Endothelial cell of umbilical vein (primary cell): Measurements from ENCODE around the gene C1QB. TPM values are rescaled to one million over a fixed set of nuclear protein-coding genes. Genes with fewer than 3 reads are reported as not detected.

Source experiments
- BruUV-seq: library from RNA; stranded (reverse); fragments of 400-500 nt; replicated peaks from 2 replicates; lab custom pipeline; 2021; lab: Mats Ljungman, UMichigan
- CTCF ChIA-PET: fragments of 300-600, 350-600 bp; sonication (Branson Sonifier 250); formaldehyde crosslinking; loops from one replicate; lab custom pipeline; 2021; ENCODE audit warnings: antibody characterized with exemption, inconsistent platforms; lab: Charles Lee
- POLR2A ChIA-PET: fragments of 300-600, 350-600 bp; sonication (Branson Sonifier 250); formaldehyde crosslinking; loops from one replicate; lab custom pipeline; 2021; ENCODE audit warnings: antibody characterized with exemption, inconsistent platforms; lab: Charles Lee
- DNase-seq: peaks from one replicate; pipeline ENCODE4 v3.0.0-alpha.2; 2011; ENCODE audit warnings: low read depth, low spot score
- FAIRE-seq: peaks from 2 replicates; lab custom pipeline; 2011; peaks lifted over from hg19 to GRCh38; lab: Jason Lieb, UNC
- H2AFZ ChIP-seq: 2 replicates; pipeline ENCODE4 v1.6.0; 2012; ENCODE audit warnings: low read depth, low read length, control low read depth, inconsistent platforms
- H3K27ac ChIP-seq: 2 replicates; pipeline ENCODE4 v1.5.1; 2011; ENCODE audit warnings: low read depth, mild to moderate bottlenecking, control low read depth, low read length, moderate library complexity; ENCODE audit not compliant: insufficient read depth
- H3K27me3 ChIP-seq, 2 experiments: 2 replicates each; pipeline versions ENCODE4 v1.6.0 to v1.6.1; 2011; ENCODE audit warnings: low read length in 2 of 2, mixed read lengths in 1 of 2; ENCODE audit not compliant: control insufficient read depth in 2 of 2, insufficient read depth in 2 of 2
- H3K36me3 ChIP-seq, 2 experiments: 2 replicates in 1 of 2; 3 replicates in 1 of 2; pipeline ENCODE4 v1.5.1; 2011; ENCODE audit warnings: low read length in 2 of 2, mild to moderate bottlenecking in 1 of 2, moderate library complexity in 1 of 2; ENCODE audit not compliant: control insufficient read depth in 2 of 2, insufficient read depth in 2 of 2; ENCODE audit errors: extremely low read depth in 1 of 2
- H3K4me1 ChIP-seq: 3 replicates; pipeline ENCODE4 v1.5.1; 2011; ENCODE audit warnings: mild to moderate bottlenecking, low read length; ENCODE audit not compliant: control insufficient read depth, insufficient read depth; ENCODE audit errors: extremely low read depth
- H3K4me2 ChIP-seq: 2 replicates; pipeline ENCODE4 v1.6.1; 2011; ENCODE audit warnings: low read length, control low read depth, mixed read lengths; ENCODE audit not compliant: insufficient read depth
- H3K4me3 ChIP-seq, 3 experiments: fragments of 200-600 bp in 1 of 3; sonication (generic), shearing (Covaris generic) in 1 of 3; replicated peaks in 1 of 3; 2 replicates each; pipeline ENCODE4 v1.5.1; 2011 to 2016; ENCODE audit warnings: control low read depth in 3 of 3, low read length in 3 of 3, mild to moderate bottlenecking in 2 of 3, inconsistent platforms in 1 of 3, low read depth in 1 of 3, moderate library complexity in 1 of 3; ENCODE audit not compliant: insufficient read depth in 1 of 3
- H3K79me2 ChIP-seq: 2 replicates; pipeline ENCODE4 v1.6.0; 2012; ENCODE audit warnings: low read length, inconsistent platforms; ENCODE audit not compliant: control insufficient read depth, insufficient read depth
- H3K9ac ChIP-seq: replicated peaks from 2 replicates; pipeline ENCODE3; 2011; ENCODE audit warnings: low read length, control low read depth; ENCODE audit not compliant: insufficient read depth; ENCODE audit errors: extremely low read depth
- H3K9me1 ChIP-seq: replicated peaks from 3 replicates; pipeline ENCODE4 v1.6.0; 2011; ENCODE audit warnings: mild to moderate bottlenecking, low read length; ENCODE audit not compliant: control insufficient read depth, insufficient read depth; ENCODE audit errors: extremely low read depth
- H3K9me3 ChIP-seq: replicated peaks from 2 replicates; pipeline ENCODE4 v1.5.1; 2012; ENCODE audit warnings: low read length, inconsistent platforms; ENCODE audit not compliant: control insufficient read depth, insufficient read depth
- H4K20me1 ChIP-seq: replicated peaks from 2 replicates; pipeline ENCODE3; 2011; ENCODE audit warnings: mild to moderate bottlenecking, low read length; ENCODE audit not compliant: control insufficient read depth, insufficient read depth; ENCODE audit errors: extremely low read depth
- EZH2 ChIP-seq: IDR thresholded peaks from 2 replicates; pipeline ENCODE4 v1.6.1; 2012; ENCODE audit warnings: borderline replicate concordance, low read depth, mild to moderate bottlenecking, moderate library complexity, low read length, inconsistent platforms; ENCODE audit not compliant: severe bottlenecking
- MYC ChIP-seq: IDR thresholded peaks from one replicate; pipeline ENCODE4 v1.6.1; 2011; ENCODE audit warnings: mild to moderate bottlenecking, low read depth, low read length
- POLR2AphosphoS5 ChIP-seq: IDR thresholded peaks from 2 replicates; pipeline ENCODE4 v1.6.1; 2012; ENCODE audit warnings: low read depth, mild to moderate bottlenecking, control low read depth, low read length, moderate library complexity; ENCODE audit not compliant: insufficient read depth
- dilution Hi-C: fragments of 300-500 bp; cut with MboI; formaldehyde crosslinking; loops from one replicate; pipeline ENCODE4 v1.15.0; 2019; ENCODE audit warnings: low sequenced_read_pairs; ENCODE audit not compliant: extremely low pct_ligation_motif_present
- intact Hi-C: fragments of 100-400 bp; cut with micrococcal nuclease; formaldehyde crosslinking; loops from one replicate; pipeline ENCODE4 v1.10.0; 2022
- polyA plus RNA-seq, 4 experiments: library from polyadenylated mRNA; depleted of rRNA in 3 of 4; stranded (reverse) in 3 of 4; unstranded in 1 of 4; fragments of >200 nt; gene quantifications; 2 replicates each; pipeline versions ENCODE4 v1.2.1 to v1.2.3, GENCODE V29; 2011 to 2012; ENCODE audit warnings: missing spikeins in 1 of 4
- total RNA-seq: library from RNA; stranded (reverse); gene quantifications from 2 replicates; pipeline ENCODE4 v1.2.3, GENCODE V29; 2021
- TF ChIP-seq, protein P1 (sequence below), 2 donors: IDR thresholded peaks; 1 replicate in 1 of 2; 2 replicates in 1 of 2; pipeline ENCODE4 v1.5.1; 2011; ENCODE audit warnings: low read length in 2 of 2, mild to moderate bottlenecking in 2 of 2, moderate library complexity in 2 of 2, control low read depth in 1 of 2, inconsistent platforms in 1 of 2, low read depth in 1 of 2; ENCODE audit not compliant: insufficient read depth in 1 of 2; ENCODE audit errors: extremely low read depth in 1 of 2

The C1QB gene
- total and polyA plus RNA-seq, 2 donors (not counting 3 experiments of a cell fraction or from before 2014, with no cell fraction given): not detected

DNA sequence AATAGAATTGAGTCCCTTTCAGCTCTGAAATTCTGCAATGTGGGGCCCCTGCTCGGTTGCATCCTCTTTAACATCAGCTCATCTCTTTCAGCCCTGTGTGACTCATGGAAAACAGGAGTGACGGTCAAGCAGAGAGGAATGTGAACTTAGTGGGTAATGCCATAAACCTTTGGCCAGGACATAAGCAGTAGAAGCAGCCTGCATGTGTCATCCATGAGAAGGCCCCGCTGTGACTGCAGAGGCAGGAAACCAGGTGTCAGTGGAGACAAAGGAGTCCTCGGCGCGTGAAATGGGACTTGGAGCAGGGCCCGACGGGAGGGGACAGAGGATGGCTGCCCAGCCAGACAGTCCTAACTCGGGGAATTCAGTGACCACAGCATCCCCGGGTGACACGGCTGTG is 36.5 kb downstream of the C1QB start:
- H2AFZ ChIP-seq: peak overlapping the region; percentile 9
- intact Hi-C loops: no loop called here
- CTCF ChIA-PET: interaction anchor here (0.6 to 1.7 kb wide), 7 partner anchors 10 to 199 kb away, joined by 3 to 9 read pairs (median 4); no protein-coding TSS in a partner anchor

More for the DNA sequence above, 36.5 kb downstream of the C1QB start:
- no TSS peak for BruUV-seq
- no peak overlapping the region for H3K4me2 ChIP-seq
- DNase-seq (no peak), FAIRE-seq (no peak)
- TF ChIP-seq POLR2AphosphoS5 (peak; percentile 19), MYC (no peak), EZH2 (no peak)
- TF ChIP-seq, protein P1, sequence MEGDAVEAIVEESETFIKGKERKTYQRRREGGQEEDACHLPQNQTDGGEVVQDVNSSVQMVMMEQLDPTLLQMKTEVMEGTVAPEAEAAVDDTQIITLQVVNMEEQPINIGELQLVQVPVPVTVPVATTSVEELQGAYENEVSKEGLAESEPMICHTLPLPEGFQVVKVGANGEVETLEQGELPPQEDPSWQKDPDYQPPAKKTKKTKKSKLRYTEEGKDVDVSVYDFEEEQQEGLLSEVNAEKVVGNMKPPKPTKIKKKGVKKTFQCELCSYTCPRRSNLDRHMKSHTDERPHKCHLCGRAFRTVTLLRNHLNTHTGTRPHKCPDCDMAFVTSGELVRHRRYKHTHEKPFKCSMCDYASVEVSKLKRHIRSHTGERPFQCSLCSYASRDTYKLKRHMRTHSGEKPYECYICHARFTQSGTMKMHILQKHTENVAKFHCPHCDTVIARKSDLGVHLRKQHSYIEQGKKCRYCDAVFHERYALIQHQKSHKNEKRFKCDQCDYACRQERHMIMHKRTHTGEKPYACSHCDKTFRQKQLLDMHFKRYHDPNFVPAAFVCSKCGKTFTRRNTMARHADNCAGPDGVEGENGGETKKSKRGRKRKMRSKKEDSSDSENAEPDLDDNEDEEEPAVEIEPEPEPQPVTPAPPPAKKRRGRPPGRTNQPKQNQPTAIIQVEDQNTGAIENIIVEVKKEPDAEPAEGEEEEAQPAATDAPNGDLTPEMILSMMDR (IDR thresholded peaks at IDR 0.05; ENCODE audit: extremely low read depth in 1 of 2, insufficient read depth in 1 of 2, low read depth in 1 of 2, low read length in 2 of 2): no peak
- no peaks in the 10 kb centered on the region for H4K20me1 ChIP-seq
- H3K27ac ChIP-seq: no peak overlapping the region
- H3K9me1 ChIP-seq: no peaks in the 10 kb centered on the region
- no peak overlapping the region for H3K4me3 ChIP-seq
- POLR2A ChIA-PET: no interaction called here
- H3K4me1 ChIP-seq: peaks cover 6% of the 10 kb centered on the region
- dilution Hi-C loops: no loop called here
- H3K9me3 ChIP-seq: no peaks in the 10 kb centered on the region
- H3K36me3 ChIP-seq: no peaks in the 10 kb centered on the region
- H3K27me3 ChIP-seq: peaks cover 3 to 4% of the 10 kb centered on the region in 2 experiments
- H3K79me2 ChIP-seq: no peaks in the 10 kb centered on the region
- H3K9ac ChIP-seq: no peak overlapping the region
